Sigmoid colon (tissue), 7 donors: Measurements from ENCODE around the gene ARHGAP33. TPM values are rescaled to one million over a fixed set of nuclear protein-coding genes. Genes with fewer than 3 reads are reported as not detected.

Source experiments
- DNase-seq: peaks from one replicate; pipeline ENCODE4 v3.0.0-alpha.2; 2019
- H3K27ac ChIP-seq, 4 donors: fragments of 200-600 bp; sonication (generic); one replicate each; pipeline ENCODE4 v1.5.1; 2016 to 2019; ENCODE audit warnings: mild to moderate bottlenecking in 1 of 4
- H3K27me3 ChIP-seq, 3 donors: fragments of 200-600 bp; sonication (generic); one replicate each; pipeline ENCODE4 v1.5.1; 2019; ENCODE audit warnings: mild to moderate bottlenecking in 1 of 3
- H3K36me3 ChIP-seq, 4 donors: fragments of 200-600 bp; sonication (generic); one replicate each; pipeline ENCODE4 v1.5.1; 2016 to 2019
- H3K4me1 ChIP-seq, 4 donors: fragments of 200-600 bp; sonication (generic); one replicate each; pipeline ENCODE4 v1.5.1; 2017 to 2019
- H3K4me3 ChIP-seq, 4 donors: fragments of 200-600 bp; sonication (generic); one replicate each; pipeline ENCODE4 v1.5.1; 2017 to 2019; ENCODE audit warnings: mild to moderate bottlenecking in 2 of 4, moderate library complexity in 1 of 4
- H3K9me3 ChIP-seq, 4 donors: fragments of 200-600 bp in 3 of 4; sonication (generic) in 3 of 4; one replicate each; pipeline versions ENCODE4 v1.5.1 to v1.6.1; 2013 to 2019
- CTCF ChIP-seq, 4 experiments: fragments of 450-650 bp in 3 of 4; fragments of 200-600 bp in 1 of 4; IDR thresholded peaks; one replicate each; pipeline ENCODE4 v1.5.1; 2016 to 2019; ENCODE audit warnings: antibody characterized with exemption in 4 of 4, mild to moderate bottlenecking in 3 of 4, moderate library complexity in 2 of 4
- EP300 ChIP-seq, 4 donors: sonication (generic); formaldehyde crosslinking; IDR thresholded peaks; one replicate each; pipeline ENCODE4 v1.6.1; 2017; ENCODE audit warnings: antibody characterized with exemption in 4 of 4
- POLR2A ChIP-seq, 2 donors: fragments of 450-650 bp; IDR thresholded peaks; one replicate each; pipeline ENCODE4 v1.6.1; 2016; ENCODE audit warnings: antibody characterized with exemption in 2 of 2, mild to moderate bottlenecking in 2 of 2, moderate library complexity in 2 of 2
- POLR2AphosphoS5 ChIP-seq, 4 donors: sonication (generic); formaldehyde crosslinking; IDR thresholded peaks; one replicate each; pipeline ENCODE4 v1.6.1; 2017; ENCODE audit warnings: antibody characterized with exemption in 4 of 4
- WGBS, 2 donors: extraction: QIAGEN DNeasy Blood & Tissue Kit; methylation state at CpG; one replicate each; pipeline ENCODE4 v1.1.7; 2013; 5-methylcytosine and 5-hydroxymethylcytosine counted together
- intact Hi-C: fragments of 100-400 bp; cut with DNase I; formaldehyde crosslinking; loops from one replicate; pipeline ENCODE4 v1.15.1; 2023
- polyA plus RNA-seq, 3 donors: library from polyadenylated mRNA; stranded (reverse); fragments of 200-250 nt; gene quantifications; one replicate each; pipeline ENCODE4 v1.2.3, GENCODE V29; 2013
- total RNA-seq, 4 donors: library from RNA; depleted of rRNA; stranded (reverse); fragments of >200 nt; gene quantifications; one replicate each; pipeline ENCODE4 v1.1.0, GENCODE V29; 2016
- donor health status: healthy with polysubstance abuse.
- donor health status: Bipolar disorder and iron deficiency.
- donor health status: healthy.

ARHGAP33 gene
- total and polyA plus RNA-seq, 7 donors, result 0.60 to 11.9 (median 6.1) TPM

GRCh38 chr19:35733180-35734125 lies 41.9 kb upstream of the ARHGAP33 start:
- intact Hi-C loops, result no loop called here
- Histone ChIP-seq H3K9me3 (no peaks in the 10 kb centered on the region), H3K4me3 (no peak overlapping the region), H3K27ac (no peak overlapping the region), H3K36me3 (peaks cover 46 to 97% (median 69%) of the 10 kb centered on the region in 4 donors), H3K4me1 (no peaks in the 10 kb centered on the region), H3K27me3 (no peaks in the 10 kb centered on the region)
- DNase-seq, result no peak
- WGBS, 2 donors, result 90 to 93% methylated on average over 35 of the region's 35 CpGs
- TF ChIP-seq POLR2A (IDR thresholded peaks at IDR 0.05) (no peak), EP300 (IDR thresholded peaks at IDR 0.05) (no peak), POLR2AphosphoS5 (IDR thresholded peaks at IDR 0.05) (no peak)

- H3K36me3 ChIP-seq, result peaks cover 49 to 95% (median 65%) of the 10 kb centered on the region in 4 donors
- 93 to 96% methylated on average over 8 of the region's 8 CpGs for WGBS, 2 donors
Observed at GRCh38 chr19:35734273-35734672, 41.1 kb upstream of the ARHGAP33 start.

GRCh38 chr19:35734889-35735288 lies 40.5 kb upstream of the ARHGAP33 start:
- Histone ChIP-seq H3K27me3 (no peaks in the 10 kb centered on the region), H3K4me3 (no peak overlapping the region), H3K4me1 (peaks cover 0 to 8% (median 5%) of the 10 kb centered on the region in 4 donors), H3K27ac (no peak overlapping the region), H3K36me3 (peaks cover 43 to 89% (median 58%) of the 10 kb centered on the region in 4 donors), H3K9me3 (no peaks in the 10 kb centered on the region)
- TF ChIP-seq POLR2A (IDR thresholded peaks at IDR 0.05) (no peak), CTCF (IDR thresholded peaks at IDR 0.05) (no peak), EP300 (IDR thresholded peaks at IDR 0.05) (no peak), POLR2AphosphoS5 (IDR thresholded peaks at IDR 0.05) (no peak)
- 88 to 90% methylated on average over 5 of the region's 5 CpGs for WGBS, 2 donors
- no peak for DNase-seq
- intact Hi-C loops, result no loop called here

More at GRCh38 chr19:35734273-35734672, 41.1 kb upstream of the ARHGAP33 start:
- Histone ChIP-seq H3K9me3 (no peaks in the 10 kb centered on the region), H3K27me3 (no peaks in the 10 kb centered on the region), H3K27ac (no peak overlapping the region), H3K4me3 (no peak overlapping the region), H3K4me1 (peaks cover 0 to 2% (median 0%) of the 10 kb centered on the region in 4 donors)
- intact Hi-C loops, result no loop called here
- no peak for DNase-seq
- TF ChIP-seq CTCF (IDR thresholded peaks at IDR 0.05), result no peak
- no peak for TF ChIP-seq POLR2AphosphoS5 (IDR thresholded peaks at IDR 0.05)
- no peak for TF ChIP-seq EP300 (IDR thresholded peaks at IDR 0.05)
- TF ChIP-seq POLR2A (IDR thresholded peaks at IDR 0.05), result no peak

- Histone ChIP-seq H3K4me3 (no peak overlapping the region), H3K36me3 (peaks cover 20 to 67% (median 36%) of the 10 kb centered on the region in 4 donors), H3K27me3 (no peaks in the 10 kb centered on the region), H3K9me3 (no peaks in the 10 kb centered on the region), H3K4me1 (peaks cover 0 to 23% (median 20%) of the 10 kb centered on the region in 4 donors), H3K27ac (no peak overlapping the region)
- no peak for DNase-seq
- TF ChIP-seq POLR2A (IDR thresholded peaks at IDR 0.05), result no peak
- TF ChIP-seq POLR2AphosphoS5 (IDR thresholded peaks at IDR 0.05), result no peak
- TF ChIP-seq EP300 (IDR thresholded peaks at IDR 0.05), result no peak
- TF ChIP-seq CTCF (IDR thresholded peaks at IDR 0.05), result no peak
- WGBS, 2 donors, result 86 to 88% methylated on average over 22 of the region's 22 CpGs
- intact Hi-C loops, result no loop called here
Observed at GRCh38 chr19:35736913-35737886, 38.2 kb upstream of the ARHGAP33 start.
